Liver (tissue), 9 donors: ENCODE measurements around the gene PIP4K2B. TPM values are rescaled to one million over a fixed set of nuclear protein-coding genes. Genes with fewer than 3 reads are reported as not detected.
"Not testable (repeated sequence)": the region's sequence is repeated elsewhere in the genome, so short reads cannot be mapped to it uniquely, and the experiment has no call there.

Experiments used
- DNase-seq: peaks from one replicate; pipeline ENCODE4 v3.0.0-alpha.2; 2017; ENCODE audit warnings: low spot score
- H3K27ac ChIP-seq, 2 donors: one replicate each; pipeline ENCODE4 v1.7.0; 2013; ENCODE audit warnings: inconsistent platforms in 2 of 2, low read length in 2 of 2, control low read depth in 1 of 2, low read depth in 1 of 2, mild to moderate bottlenecking in 1 of 2
- H3K27me3 ChIP-seq, 4 donors: one replicate each; pipeline versions ENCODE4 v1.6.1 to v1.7.0; 2013; ENCODE audit warnings: low read length in 3 of 4, inconsistent platforms in 1 of 4, mild to moderate bottlenecking in 1 of 4, moderate library complexity in 1 of 4; ENCODE audit not compliant: control insufficient read depth in 4 of 4, insufficient read depth in 4 of 4
- H3K36me3 ChIP-seq, 4 donors: one replicate each; pipeline versions ENCODE4 v1.6.1 to v1.7.0; 2013; ENCODE audit warnings: low read length in 3 of 4, mild to moderate bottlenecking in 3 of 4, low read depth in 1 of 4, moderate library complexity in 1 of 4; ENCODE audit not compliant: control insufficient read depth in 4 of 4, insufficient read depth in 3 of 4
- H3K4me1 ChIP-seq, 4 donors: one replicate each; pipeline versions ENCODE4 v1.6.1 to v1.7.0; 2013; ENCODE audit warnings: low read length in 3 of 4, mild to moderate bottlenecking in 3 of 4, moderate library complexity in 1 of 4; ENCODE audit not compliant: control insufficient read depth in 4 of 4, insufficient read depth in 4 of 4
- H3K4me3 ChIP-seq, 3 donors: one replicate each; pipeline versions ENCODE4 v1.6.1 to v1.7.0; 2013; ENCODE audit warnings: low read length in 3 of 3, control low read depth in 1 of 3, low read depth in 1 of 3, mild to moderate bottlenecking in 1 of 3
- H3K9ac ChIP-seq, 2 donors: one replicate each; pipeline ENCODE4 v1.7.0; 2013; ENCODE audit warnings: low read length in 2 of 2, mild to moderate bottlenecking in 2 of 2, moderate library complexity in 2 of 2, control low read depth in 1 of 2, low read depth in 1 of 2
- H3K9me3 ChIP-seq, 4 donors: one replicate each; pipeline versions ENCODE4 v1.6.1 to v1.7.0; 2013; ENCODE audit warnings: low read length in 3 of 4; ENCODE audit not compliant: control insufficient read depth in 4 of 4
- EGR1 ChIP-seq, 2 donors: IDR thresholded peaks; 2 replicates each; pipeline ENCODE4 v1.6.1; 2016 to 2018; ENCODE audit warnings: antibody characterized with exemption in 2 of 2, low read depth in 2 of 2
- FOXA1 ChIP-seq: IDR thresholded peaks from 2 replicates; pipeline ENCODE4 v1.6.1; 2016; ENCODE audit warnings: antibody characterized with exemption
- FOXA2 ChIP-seq: IDR thresholded peaks from 2 replicates; pipeline ENCODE4 v1.6.1; 2016; ENCODE audit warnings: antibody characterized with exemption
- HNF4A ChIP-seq, 2 donors: conservative IDR thresholded peaks; 2 replicates each; pipeline ENCODE4 v1.6.1; 2016; ENCODE audit warnings: antibody characterized with exemption in 2 of 2, mild to moderate bottlenecking in 2 of 2
- HNF4G ChIP-seq: IDR thresholded peaks from 2 replicates; pipeline ENCODE4 v1.6.1; 2016; ENCODE audit warnings: antibody characterized with exemption
- JUND ChIP-seq, 2 donors: IDR thresholded peaks; 2 replicates each; pipeline ENCODE4 v1.6.1; 2016; ENCODE audit warnings: antibody characterized with exemption in 2 of 2
- MAX ChIP-seq: IDR thresholded peaks from 2 replicates; pipeline ENCODE4 v1.6.1; 2016; ENCODE audit warnings: antibody characterized with exemption
- NR2F2 ChIP-seq: IDR thresholded peaks from 2 replicates; pipeline ENCODE4 v1.6.1; 2016; ENCODE audit warnings: antibody characterized with exemption
- RAD21 ChIP-seq, 2 donors: IDR thresholded peaks; 2 replicates each; pipeline ENCODE4 v1.6.1; 2016; ENCODE audit warnings: antibody characterized with exemption in 2 of 2, mild to moderate bottlenecking in 2 of 2
- RXRA ChIP-seq, 2 donors: IDR thresholded peaks; 2 replicates each; pipeline ENCODE4 v1.6.1; 2017 to 2018; ENCODE audit warnings: antibody characterized with exemption in 2 of 2, mild to moderate bottlenecking in 1 of 2
- SP1 ChIP-seq: IDR thresholded peaks from 2 replicates; pipeline ENCODE4 v1.6.1; 2018; ENCODE audit warnings: antibody characterized with exemption, mild to moderate bottlenecking
- TAF1 ChIP-seq: conservative IDR thresholded peaks from 2 replicates; pipeline ENCODE4 v1.6.1; 2016; ENCODE audit warnings: antibody characterized with exemption, mild to moderate bottlenecking
- YY1 ChIP-seq: IDR thresholded peaks from 2 replicates; pipeline ENCODE4 v1.6.1; 2016; ENCODE audit warnings: antibody characterized with exemption, mild to moderate bottlenecking
- ZBTB33 ChIP-seq: IDR thresholded peaks from 2 replicates; pipeline ENCODE4 v1.6.1; 2016; ENCODE audit warnings: antibody characterized with exemption
- WGBS: extraction: QIAGEN DNeasy Blood & Tissue Kit; methylation state at CpG from one replicate; pipeline ENCODE4 v1.1.7; 2013; 5-methylcytosine and 5-hydroxymethylcytosine counted together
- polyA plus RNA-seq, 2 donors: library from polyadenylated mRNA; stranded (reverse) in 1 of 2; unstranded in 1 of 2; fragments of 200-250 nt in 1 of 2; fragments of >200 nt in 1 of 2; fragmentation: Nextera tagmentation in 1 of 2; extraction: Ambion mirVana in 1 of 2; gene quantifications; one replicate each; pipeline versions ENCODE4 v1.2.1 to v1.2.3, GENCODE V29; 2013 to 2015
- total RNA-seq, 2 donors: library from RNA; depleted of rRNA; stranded (reverse); fragments of >200 nt; gene quantifications; one replicate each; pipeline ENCODE4 v1.2.3, GENCODE V29; 2014
- TF ChIP-seq, protein P1 (sequence below): IDR thresholded peaks from 2 replicates; pipeline ENCODE4 v1.6.1; 2016; ENCODE audit warnings: antibody characterized with exemption
- donor health status: healthy.
- donor health status: healthy.
- donor health status: healthy.
- donor health status: healthy.
- donor health status: healthy.

PIP4K2B gene
- total and polyA plus RNA-seq, 4 donors: 2.4 to 21.5 (median 13.6) TPM

DNA sequence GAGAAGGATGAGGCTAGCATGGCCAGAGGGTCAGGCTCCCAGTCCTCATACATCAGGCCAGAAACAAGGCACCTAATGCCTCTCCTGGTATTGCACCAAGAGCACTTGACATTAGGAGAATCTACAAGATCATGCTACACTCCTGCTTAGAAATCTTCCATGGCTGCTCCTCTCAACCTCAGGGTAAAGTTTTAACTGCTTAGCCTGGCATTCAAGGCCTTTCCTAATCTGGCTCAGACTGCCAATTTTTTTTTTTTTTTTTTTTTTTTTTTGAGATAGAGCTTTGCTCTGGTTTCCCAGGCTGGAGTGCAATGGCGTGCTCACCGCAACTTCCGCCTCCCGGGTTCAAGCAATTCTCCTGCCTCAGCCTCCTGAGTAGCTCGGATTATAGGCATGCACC is 8.2 kb downstream of the PIP4K2B start (continued):
- TF ChIP-seq ZBTB33: no peak
- no peak for TF ChIP-seq YY1

DNA sequence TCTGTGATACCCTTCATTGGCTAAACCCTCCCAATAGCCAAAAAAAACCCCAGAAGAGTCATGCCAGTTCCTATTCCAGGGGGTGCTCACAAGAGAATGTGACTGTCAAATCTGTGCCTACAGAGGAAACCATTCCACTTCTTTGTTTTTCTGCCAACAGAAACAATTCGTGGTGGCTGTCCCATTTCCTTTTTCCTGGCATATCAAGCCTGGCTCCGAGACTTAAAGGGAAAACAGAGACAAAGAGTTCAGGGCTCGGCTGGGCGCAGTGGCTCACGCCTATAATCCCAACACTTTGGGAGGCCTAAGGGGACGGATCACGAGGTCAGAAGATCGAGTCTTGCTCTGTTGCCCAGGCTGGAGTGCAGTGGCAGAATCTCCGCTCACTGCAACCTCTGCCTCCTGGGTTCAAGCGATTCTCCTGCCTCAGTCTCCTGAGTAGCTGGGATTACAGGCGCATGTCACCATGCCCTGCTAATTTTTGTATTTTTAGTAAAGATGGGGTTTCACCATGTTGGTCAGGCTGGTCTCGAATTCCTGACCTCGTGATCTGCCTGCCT is 9.1 kb downstream of the PIP4K2B start:
- H3K9me3 ChIP-seq, H3K27ac ChIP-seq, H3K4me3 ChIP-seq, H3K4me1 ChIP-seq, H3K27me3 ChIP-seq, DNase-seq, H3K9ac ChIP-seq: not testable (repeated sequence)
- peaks cover 1 to 18% (median 13%) of the 10 kb centered on the region in 4 donors for H3K36me3 ChIP-seq
- 78% methylated on average over 13 of the region's 13 CpGs for WGBS

- no peak overlapping the region for H3K4me3 ChIP-seq
- no peaks in the 10 kb centered on the region for H3K27me3 ChIP-seq
- no peak for DNase-seq
- WGBS: 32% methylated on average over 1 of the region's 1 CpG
- TF ChIP-seq RXRA (IDR thresholded peaks at IDR 0.05) (no peak), RAD21 (IDR thresholded peaks at IDR 0.05) (no peak), SP1 (no peak), MAX (no peak)
- TF ChIP-seq, protein P1, sequence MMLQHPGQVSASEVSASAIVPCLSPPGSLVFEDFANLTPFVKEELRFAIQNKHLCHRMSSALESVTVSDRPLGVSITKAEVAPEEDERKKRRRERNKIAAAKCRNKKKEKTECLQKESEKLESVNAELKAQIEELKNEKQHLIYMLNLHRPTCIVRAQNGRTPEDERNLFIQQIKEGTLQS: no peak
- H3K27ac ChIP-seq: no peak overlapping the region
- no peak overlapping the region for H3K9ac ChIP-seq
- H3K9me3 ChIP-seq: no peaks in the 10 kb centered on the region
- H3K4me1 ChIP-seq: no peaks in the 10 kb centered on the region
- peaks cover 4 to 28% (median 13%) of the 10 kb centered on the region in 4 donors for H3K36me3 ChIP-seq
Measured at GRCh38 chr17:38789185-38789584, 10.2 kb downstream of the PIP4K2B start.

DNA sequence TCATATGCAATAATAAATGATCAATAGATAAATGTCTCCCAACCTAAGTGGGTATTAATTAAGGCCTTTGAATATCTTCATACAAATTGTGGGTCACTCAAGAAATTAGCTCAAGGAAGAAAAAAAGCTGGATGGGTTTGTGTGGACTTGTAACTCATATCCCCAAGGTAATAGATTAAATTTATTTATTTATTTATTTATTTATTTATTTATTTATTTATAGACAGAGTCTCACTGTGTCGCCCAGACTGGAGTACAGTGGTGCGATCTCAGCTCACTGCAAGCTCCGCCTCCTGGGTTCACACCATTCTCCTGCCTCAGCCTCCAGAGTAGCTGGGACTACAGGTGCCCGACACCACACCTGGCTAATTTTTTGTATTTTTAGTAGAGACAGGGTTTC is 11.4 kb downstream of the PIP4K2B start:
- DNase-seq, H3K27me3 ChIP-seq, H3K9ac ChIP-seq, H3K4me1 ChIP-seq, H3K4me3 ChIP-seq, H3K27ac ChIP-seq, H3K9me3 ChIP-seq: not testable (repeated sequence)
- H3K36me3 ChIP-seq: peaks cover 6 to 36% (median 20%) of the 10 kb centered on the region in 4 donors
- WGBS: 98% methylated on average over 4 of the region's 4 CpGs

DNA sequence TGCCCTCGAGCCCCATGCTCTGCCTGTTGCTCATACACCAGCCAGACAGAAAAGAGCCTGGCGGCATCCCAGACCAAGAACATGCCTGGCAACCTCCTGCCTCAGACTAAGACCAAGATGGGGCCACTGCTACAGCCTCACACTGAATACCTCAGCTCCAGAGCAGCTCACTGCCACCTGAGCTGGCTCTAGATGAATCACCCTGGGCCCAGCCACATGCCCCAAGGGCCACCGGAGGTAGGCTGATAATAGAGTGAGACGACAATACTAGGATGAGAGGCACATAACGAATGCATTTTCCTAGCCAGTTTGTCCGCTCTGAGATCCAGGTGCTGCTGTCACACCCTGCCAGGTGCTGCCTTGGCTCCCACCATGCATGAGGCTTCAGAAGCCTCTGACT is 13.0 kb downstream of the PIP4K2B start:
- Histone ChIP-seq H3K9ac (no peak overlapping the region), H3K4me1 (no peaks in the 10 kb centered on the region), H3K27me3 (no peaks in the 10 kb centered on the region), H3K9me3 (no peaks in the 10 kb centered on the region), H3K27ac (no peak overlapping the region), H3K4me3 (no peak overlapping the region), H3K36me3 (peaks cover 9 to 44% (median 28%) of the 10 kb centered on the region in 4 donors)
- no peak for DNase-seq
- 87% methylated on average over 6 of the region's 6 CpGs for WGBS
- TF ChIP-seq TAF1 (no peak), FOXA2 (no peak), SP1 (no peak), ZBTB33 (no peak), HNF4G (no peak), FOXA1 (no peak), MAX (no peak), JUND (IDR thresholded peaks at IDR 0.05) (no peak), YY1 (no peak), EGR1 (IDR thresholded peaks at IDR 0.05; ENCODE audit: low read depth in 2 of 2) (no peak), NR2F2 (no peak), HNF4A (conservative IDR thresholded peaks at IDR 0.05) (no peak)
- TF ChIP-seq, protein P1: no peak
